ENCODE results near the gene BPIFB4. TPM values are rescaled to one million over a fixed set of nuclear protein-coding genes. Genes with fewer than 3 reads are reported as not detected.
"Not testable (repeated sequence)": the region's sequence is repeated elsewhere in the genome, so short reads cannot be mapped to it uniquely, and the experiment has no call there.

The BPIFB4 gene
- total and polyA plus RNA-seq, 11 donors = not detected

GRCh38 chr20:33043731-33044181, 35.7 kb upstream of the BPIFB4 start:
- DNase-seq (no peak), ATAC-seq (no peak)
- no peaks in the 10 kb centered on the region for H3K36me3 ChIP-seq
- no peaks in the 10 kb centered on the region for H3K27me3 ChIP-seq
- no peaks in the 10 kb centered on the region for H3K4me1 ChIP-seq
- WGBS, 4 donors = 50 to 59% (median 55%) methylated on average over 1 of the region's 1 CpG
- intact Hi-C loops (cut with DNase I) = no loop called here
- peaks cover 0 to 23% (median 13%) of the 10 kb centered on the region in 12 donors for H3K9me3 ChIP-seq
- no peak overlapping the region for H3K27ac ChIP-seq
- no peak overlapping the region for H3K4me3 ChIP-seq
- TF ChIP-seq CTCF (IDR thresholded peaks at IDR 0.05) (no peak), POLR2A (IDR thresholded peaks at IDR 0.05) (no peak)

GRCh38 chr20:33045129-33045721, 34.2 kb upstream of the BPIFB4 start:
- 76 to 85% (median 82%) methylated on average over 15 of the region's 15 CpGs for WGBS, 4 donors
- H3K4me1 ChIP-seq; H3K36me3 ChIP-seq; DNase-seq; H3K4me3 ChIP-seq; H3K27me3 ChIP-seq; H3K27ac ChIP-seq; intact Hi-C loops (cut with DNase I); ATAC-seq: not testable (repeated sequence)
- peaks cover 0 to 23% (median 13%) of the 10 kb centered on the region in 12 donors for H3K9me3 ChIP-seq

- Histone ChIP-seq H3K4me1 (no peaks in the 10 kb centered on the region), H3K36me3 (no peaks in the 10 kb centered on the region), H3K4me3 (no peak overlapping the region), H3K9me3 (peaks cover 0 to 23% (median 13%) of the 10 kb centered on the region in 12 donors), H3K27ac (no peak overlapping the region), H3K27me3 (no peaks in the 10 kb centered on the region)
- ATAC-seq = no peak
- intact Hi-C loops (cut with DNase I) = no loop called here
- no peak for DNase-seq
- TF ChIP-seq CTCF (IDR thresholded peaks at IDR 0.05) = no peak
- no peak for TF ChIP-seq POLR2A (IDR thresholded peaks at IDR 0.05)
- WGBS, 4 donors = 81 to 84% (median 82%) methylated on average over 3 of the region's 3 CpGs
These were observed 33.0 kb upstream of the BPIFB4 start for GRCh38 chr20:33046412-33046811.

GRCh38 chr20:33051333-33051732, 28.1 kb upstream of the BPIFB4 start:
- H3K9me3 ChIP-seq = peaks cover 0 to 3% (median 0%) of the 10 kb centered on the region in 12 donors
- intact Hi-C loops (cut with DNase I) = no loop called here
- no peak for TF ChIP-seq CTCF (IDR thresholded peaks at IDR 0.05)
- TF ChIP-seq POLR2A (IDR thresholded peaks at IDR 0.05) = no peak
- 63 to 88% (median 75%) methylated on average over 4 of the region's 4 CpGs for WGBS, 4 donors
- H3K27me3 ChIP-seq = peaks cover 0 to 3% (median 0%) of the 10 kb centered on the region in 9 donors
- H3K4me3 ChIP-seq = no peak overlapping the region
- ATAC-seq (no peak), DNase-seq (no peak)
- H3K36me3 ChIP-seq = no peaks in the 10 kb centered on the region
- H3K4me1 ChIP-seq = no peaks in the 10 kb centered on the region
- no peak overlapping the region for H3K27ac ChIP-seq

Data from heart left ventricle (tissue), 16 donors.